T-helper 9 cell (primary cell): ENCODE results near the gene PHACTR2.
"Not testable (repeated sequence)": the region's sequence is repeated elsewhere in the genome, so short reads cannot be mapped to it uniquely, and the experiment has no call there.

Experiments used
- DNase-seq: peaks from one replicate; pipeline ENCODE4 v3.0.0-alpha.2; 2020

PHACTR2 gene

GRCh38 chr6:143699430-143699825 lies 21.7 kb downstream of the PHACTR2 start:
- no peak for DNase-seq

- DNase-seq: no peak
Measured at GRCh38 chr6:143700684-143701348, 23.1 kb downstream of the PHACTR2 start.

GRCh38 chr6:143701349-143702234 lies 23.8 kb downstream of the PHACTR2 start:
- DNase-seq: no peak

- DNase-seq: no peak
Measured at GRCh38 chr6:143705569-143705968, 27.8 kb downstream of the PHACTR2 start.

- DNase-seq: no peak
Measured at GRCh38 chr6:143707697-143708096, 29.9 kb downstream of the PHACTR2 start.

- no peak for DNase-seq
Measured at GRCh38 chr6:143708889-143709288, 31.1 kb downstream of the PHACTR2 start.

GRCh38 chr6:143711714-143712113 lies 33.9 kb downstream of the PHACTR2 start:
- DNase-seq: no peak

- no peak for DNase-seq
Measured at GRCh38 chr6:143718472-143718871, 40.7 kb downstream of the PHACTR2 start.

- DNase-seq: no peak
Measured at GRCh38 chr6:143721642-143722041, 43.9 kb downstream of the PHACTR2 start.

GRCh38 chr6:143724876-143725275 lies 47.1 kb downstream of the PHACTR2 start:
- DNase-seq: no peak

- no peak for DNase-seq
Measured at GRCh38 chr6:143726015-143726647, 48.4 kb downstream of the PHACTR2 start.

GRCh38 chr6:143727035-143727434 lies 49.3 kb downstream of the PHACTR2 start:
- no peak for DNase-seq

- DNase-seq: no peak
Measured at GRCh38 chr6:143731789-143732188, 54.0 kb downstream of the PHACTR2 start.

GRCh38 chr6:143732536-143732935 lies 54.8 kb downstream of the PHACTR2 start:
- DNase-seq: no peak

- no peak for DNase-seq
Measured at GRCh38 chr6:143733510-143733909, 55.7 kb downstream of the PHACTR2 start.

GRCh38 chr6:143734641-143735063 lies 56.9 kb downstream of the PHACTR2 start:
- no peak for DNase-seq

GRCh38 chr6:143738072-143738690 lies 60.4 kb downstream of the PHACTR2 start:
- not testable (repeated sequence) for DNase-seq

GRCh38 chr6:143739341-143739851 lies 61.6 kb downstream of the PHACTR2 start:
- no peak for DNase-seq

GRCh38 chr6:143740213-143740612 lies 62.4 kb downstream of the PHACTR2 start:
- no peak for DNase-seq

GRCh38 chr6:143741480-143741879 lies 63.7 kb downstream of the PHACTR2 start:
- no peak for DNase-seq

- DNase-seq: no peak
Measured at GRCh38 chr6:143742070-143742954, 64.5 kb downstream of the PHACTR2 start.

- no peak for DNase-seq
Measured at GRCh38 chr6:143742955-143743255, 65.1 kb downstream of the PHACTR2 start.
